GM18511 (cell line): ENCODE data around the gene AVL9.
"Not testable (repeated sequence)": the region's sequence is repeated elsewhere in the genome, so short reads cannot be mapped to it uniquely, and the experiment has no call there.

Experiments
- ATAC-seq: cut with Tn5 transposase; IDR thresholded peaks from one replicate; pipeline ENCODE4 v1.9.1; 2021; ENCODE audit warnings: mild to moderate bottlenecking, moderate library complexity; ENCODE audit not compliant: unreplicated experiment

Gene AVL9

GRCh38 chr7:32634798-32635393, 139.6 kb downstream of the AVL9 start:
- ATAC-seq = not testable (repeated sequence)

- ATAC-seq = not testable (repeated sequence)
Observed at GRCh38 chr7:32636725-32637462, 141.6 kb downstream of the AVL9 start.

GRCh38 chr7:32637611-32638010, 142.3 kb downstream of the AVL9 start:
- not testable (repeated sequence) for ATAC-seq
